KMS-11 (cell line): ENCODE results near the gene RGS3.

Experiments
- H2AFZ ChIP-seq: fragments of 200-600 bp; sonication (generic); 2 replicates; pipeline ENCODE4 v1.6.1; 2016; ENCODE audit warnings: antibody characterized with exemption, mixed run types, low read depth
- H3K27ac ChIP-seq: fragments of 200-600 bp; sonication (generic); 2 replicates; pipeline ENCODE4 v1.6.1; 2016; ENCODE audit warnings: mild to moderate bottlenecking, mixed run types
- H3K27me3 ChIP-seq: fragments of 200-600 bp; sonication (generic); 2 replicates; pipeline ENCODE4 v1.6.1; 2017; ENCODE audit warnings: mild to moderate bottlenecking, low read depth, mixed run types, moderate library complexity; ENCODE audit not compliant: insufficient read depth
- H3K36me3 ChIP-seq: fragments of 200-600 bp; sonication (generic); 2 replicates; pipeline ENCODE4 v1.6.1; 2017; ENCODE audit warnings: mild to moderate bottlenecking, mixed run types; ENCODE audit not compliant: insufficient read depth
- H3K4me1 ChIP-seq: fragments of 200-600 bp; sonication (generic); 2 replicates; pipeline ENCODE4 v1.6.1; 2016; ENCODE audit warnings: mild to moderate bottlenecking, low read depth, mixed run types; ENCODE audit not compliant: poor library complexity, severe bottlenecking
- H3K4me2 ChIP-seq: fragments of 200-600 bp; sonication (generic); 2 replicates; pipeline ENCODE4 v1.7.0; 2016; ENCODE audit warnings: mild to moderate bottlenecking, mixed run types
- H3K4me3 ChIP-seq: fragments of 200-600 bp; sonication (generic); IDR thresholded peaks from 2 replicates; pipeline ENCODE4 v1.6.1; 2017; ENCODE audit warnings: low read depth, low read length, mixed read lengths; ENCODE audit not compliant: insufficient read depth
- H3K79me2 ChIP-seq: fragments of 200-600 bp; sonication (generic); 2 replicates; pipeline ENCODE4 v1.6.1; 2016; ENCODE audit warnings: low read depth, mixed run types; ENCODE audit not compliant: insufficient read depth
- H3K9ac ChIP-seq: fragments of 200-600 bp; sonication (generic); 2 replicates; pipeline ENCODE4 v1.6.1; 2016; ENCODE audit warnings: mild to moderate bottlenecking, mixed run types
- H4K20me1 ChIP-seq: fragments of 200-600 bp; sonication (generic); 2 replicates; pipeline ENCODE4 v1.6.1; 2016; ENCODE audit warnings: mild to moderate bottlenecking, mixed run types; ENCODE audit not compliant: insufficient read depth
- CTCF ChIP-seq: fragments of 200-600 bp; sonication (generic); conservative IDR thresholded peaks from 2 replicates; pipeline ENCODE4 v1.6.1; 2017; ENCODE audit warnings: low read depth, mild to moderate bottlenecking, antibody characterized with exemption, low read length, moderate library complexity, mixed read lengths

Gene RGS3

DNA sequence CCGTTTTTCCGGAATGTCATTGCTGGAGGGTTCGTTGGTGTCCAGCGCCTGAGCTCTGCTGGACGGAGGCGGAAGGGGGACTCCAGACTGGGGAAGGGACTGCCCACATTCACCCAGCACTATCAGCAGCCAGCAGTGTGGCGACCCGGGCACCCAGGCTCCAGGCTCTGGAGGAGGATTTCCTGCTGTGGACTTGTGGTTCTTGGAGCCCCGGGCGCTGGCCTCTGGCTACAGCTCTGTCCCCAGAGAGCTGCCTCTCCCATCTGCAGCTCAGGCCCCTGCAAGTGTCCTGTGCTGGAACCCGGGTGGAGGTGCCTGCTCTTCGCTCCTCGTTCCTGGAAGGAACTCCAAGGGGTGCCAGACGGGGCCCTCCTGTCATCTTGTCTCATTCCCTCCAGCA lies 152.6 kb downstream of the RGS3 start:
- Histone ChIP-seq H3K27ac (no peak overlapping the region), H3K27me3 (no peaks in the 10 kb centered on the region)

DNA sequence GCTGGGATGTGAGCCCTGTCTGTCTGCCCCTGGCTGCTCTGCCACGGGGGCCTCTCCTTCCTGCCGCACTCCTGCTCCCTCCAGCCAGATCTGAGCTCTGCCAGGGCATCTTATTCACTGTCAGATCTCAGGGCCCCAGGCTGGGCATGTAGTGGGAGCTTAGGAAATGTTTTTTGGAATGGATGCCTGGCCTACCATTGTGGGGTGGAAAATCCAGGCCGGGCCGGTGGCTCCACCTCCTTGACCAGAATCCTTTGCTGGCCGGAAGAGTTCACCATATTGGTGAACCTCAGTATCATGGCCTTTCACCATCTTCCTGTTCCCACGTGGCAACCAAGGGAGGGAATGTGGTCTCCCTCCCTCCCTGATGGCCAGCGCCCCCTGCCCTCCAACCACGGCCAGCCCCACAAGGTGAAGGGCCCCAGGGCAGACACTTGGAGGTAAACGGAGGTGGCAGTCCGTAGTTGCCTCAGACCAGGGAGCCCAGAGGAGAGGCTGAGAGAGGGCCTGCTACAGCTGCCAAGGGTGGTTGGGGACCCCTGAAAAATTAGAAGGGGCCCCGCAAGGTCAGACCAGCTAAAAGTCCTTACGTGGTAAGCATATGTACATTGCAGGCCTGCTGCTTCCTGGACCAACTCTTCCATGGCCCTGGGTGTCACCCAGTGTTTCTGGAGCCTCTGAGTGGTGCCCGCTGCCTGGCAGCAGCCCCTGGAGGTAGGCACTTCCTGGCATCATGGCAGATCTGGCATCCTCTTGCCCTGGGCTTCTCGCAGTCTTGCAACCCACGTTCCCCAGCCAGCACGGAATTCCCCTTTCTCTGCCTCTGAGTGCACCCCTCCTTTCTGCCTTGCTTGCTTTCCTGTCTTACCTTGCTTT lies 153.3 kb downstream of the RGS3 start:
- no peaks in the 10 kb centered on the region for H3K79me2 ChIP-seq
- H3K4me1 ChIP-seq, result no peaks in the 10 kb centered on the region
- H3K4me2 ChIP-seq, result no peak overlapping the region
- no peak for TF ChIP-seq CTCF
- H3K4me3 ChIP-seq, result no peak overlapping the region
- no peak overlapping the region for H2AFZ ChIP-seq
- H3K27ac ChIP-seq, result no peak overlapping the region
- H3K36me3 ChIP-seq, result no peaks in the 10 kb centered on the region
- H3K27me3 ChIP-seq, result no peaks in the 10 kb centered on the region
- H4K20me1 ChIP-seq, result no peaks in the 10 kb centered on the region
- no peak overlapping the region for H3K9ac ChIP-seq

More for the DNA sequence above, 152.6 kb downstream of the RGS3 start:
- no peak for TF ChIP-seq CTCF
- H3K9ac ChIP-seq, result no peak overlapping the region
- no peaks in the 10 kb centered on the region for H4K20me1 ChIP-seq
- no peak overlapping the region for H3K4me2 ChIP-seq
- no peaks in the 10 kb centered on the region for H3K79me2 ChIP-seq
- no peaks in the 10 kb centered on the region for H3K36me3 ChIP-seq
- H2AFZ ChIP-seq, result no peak overlapping the region
- H3K4me1 ChIP-seq, result no peaks in the 10 kb centered on the region
- H3K4me3 ChIP-seq, result no peak overlapping the region

- H3K4me1 ChIP-seq, result no peaks in the 10 kb centered on the region
- no peak for TF ChIP-seq CTCF
Observed at GRCh38 chr9:113617550-113617949, 154.0 kb downstream of the RGS3 start.

DNA sequence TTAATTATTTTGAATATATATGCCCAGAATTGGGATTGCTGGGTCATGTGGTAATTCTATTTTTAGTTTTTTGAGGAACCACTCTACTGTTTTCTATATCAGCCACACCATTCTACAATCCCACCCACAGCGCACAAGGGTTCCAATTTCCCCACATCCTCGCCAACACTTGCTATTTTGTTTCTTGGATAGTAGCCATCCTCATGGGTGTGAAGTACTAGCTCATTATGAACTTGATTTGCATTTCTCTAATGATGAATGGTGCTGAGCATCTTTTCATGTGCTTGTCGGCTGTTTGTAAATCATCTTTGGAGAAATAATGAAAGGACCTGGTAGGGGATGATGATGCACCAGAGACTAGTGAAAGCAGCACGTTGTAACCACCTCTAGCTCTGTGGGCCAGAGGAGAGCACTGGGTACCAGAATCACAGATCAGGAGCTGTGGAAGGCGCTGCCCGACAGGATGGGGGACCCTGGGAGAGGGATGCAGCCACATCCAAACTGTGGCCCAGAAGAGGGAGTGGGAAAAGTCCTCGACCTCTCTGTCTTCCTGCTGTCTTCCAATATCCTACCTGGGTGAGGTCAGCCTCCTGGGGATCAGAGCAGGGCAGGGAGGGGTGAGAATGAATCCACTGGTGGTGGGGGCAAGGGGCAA lies 155.4 kb downstream of the RGS3 start:
- no peaks in the 10 kb centered on the region for H3K36me3 ChIP-seq
- H3K27ac ChIP-seq, result no peak overlapping the region
- no peak overlapping the region for H3K4me3 ChIP-seq
- no peak overlapping the region for H2AFZ ChIP-seq
- H3K4me1 ChIP-seq, result no peaks in the 10 kb centered on the region
- H4K20me1 ChIP-seq, result no peaks in the 10 kb centered on the region
- no peaks in the 10 kb centered on the region for H3K27me3 ChIP-seq
- no peak overlapping the region for H3K9ac ChIP-seq
- TF ChIP-seq CTCF, result no peak
- H3K79me2 ChIP-seq, result no peaks in the 10 kb centered on the region
- H3K4me2 ChIP-seq, result no peak overlapping the region

More at GRCh38 chr9:113617550-113617949, 154.0 kb downstream of the RGS3 start:
- Histone ChIP-seq H3K4me3 (no peak overlapping the region), H2AFZ (no peak overlapping the region), H4K20me1 (no peaks in the 10 kb centered on the region), H3K79me2 (no peaks in the 10 kb centered on the region), H3K36me3 (no peaks in the 10 kb centered on the region), H3K27me3 (no peaks in the 10 kb centered on the region), H3K4me2 (no peak overlapping the region), H3K9ac (no peak overlapping the region), H3K27ac (no peak overlapping the region)
